NCI-H69 (cell line): ENCODE data around the gene RALGPS1.

ENCODE experiments used
- DNase-seq: peaks from one replicate; lab custom pipeline; 2025; lab: John Stamatoyannopoulos, UW

RALGPS1 gene, protein sequence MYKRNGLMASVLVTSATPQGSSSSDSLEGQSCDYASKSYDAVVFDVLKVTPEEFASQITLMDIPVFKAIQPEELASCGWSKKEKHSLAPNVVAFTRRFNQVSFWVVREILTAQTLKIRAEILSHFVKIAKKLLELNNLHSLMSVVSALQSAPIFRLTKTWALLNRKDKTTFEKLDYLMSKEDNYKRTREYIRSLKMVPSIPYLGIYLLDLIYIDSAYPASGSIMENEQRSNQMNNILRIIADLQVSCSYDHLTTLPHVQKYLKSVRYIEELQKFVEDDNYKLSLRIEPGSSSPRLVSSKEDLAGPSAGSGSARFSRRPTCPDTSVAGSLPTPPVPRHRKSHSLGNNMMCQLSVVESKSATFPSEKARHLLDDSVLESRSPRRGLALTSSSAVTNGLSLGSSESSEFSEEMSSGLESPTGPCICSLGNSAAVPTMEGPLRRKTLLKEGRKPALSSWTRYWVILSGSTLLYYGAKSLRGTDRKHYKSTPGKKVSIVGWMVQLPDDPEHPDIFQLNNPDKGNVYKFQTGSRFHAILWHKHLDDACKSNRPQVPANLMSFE

DNA sequence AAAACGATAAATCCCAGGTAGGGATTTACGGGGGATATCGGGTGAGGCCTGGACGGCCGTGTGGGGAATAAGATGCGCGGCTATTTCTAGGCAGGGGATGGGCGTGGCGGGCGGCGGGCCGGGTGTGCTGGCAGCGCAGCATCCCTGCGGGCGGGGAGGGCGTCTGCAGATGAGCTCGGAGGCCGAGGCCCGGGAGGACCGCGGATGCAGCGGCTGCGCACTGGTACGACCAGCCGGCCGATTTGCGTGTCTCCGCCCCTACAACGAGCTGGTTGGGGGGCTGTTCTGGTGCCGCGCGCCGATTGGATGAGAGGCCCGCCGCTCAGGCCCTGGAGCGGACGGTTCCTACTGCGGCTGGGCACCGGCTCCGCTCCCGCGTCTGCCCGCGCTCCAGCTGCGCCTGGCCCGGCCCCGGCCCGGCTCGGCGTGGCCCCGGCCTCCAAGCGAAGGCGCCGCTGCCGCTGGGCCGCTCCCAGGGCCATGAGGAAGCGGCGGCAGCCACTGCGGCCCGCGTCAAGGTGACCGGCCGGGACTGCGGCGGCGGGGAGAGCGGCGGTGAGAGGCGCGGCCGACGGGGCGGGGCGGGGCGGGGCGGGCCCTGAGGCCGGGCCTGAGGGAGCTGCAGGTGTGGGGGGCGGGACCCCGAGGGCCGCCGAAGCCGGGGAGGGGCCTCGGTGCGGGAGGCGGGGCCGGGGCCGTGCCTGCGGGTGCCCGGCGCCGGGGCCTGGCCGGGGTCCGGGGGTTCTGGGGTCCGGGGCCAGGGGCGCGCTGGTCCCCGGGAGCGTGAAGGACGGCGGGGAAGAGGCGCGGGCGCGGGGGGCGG is at the start of gene RALGPS1:
Gene RALGPS1, plus strand, starts transcription at position 325 of the 823 bp plus-strand sequence. CDS start 47,508 bp downstream, outside the sequence.
- DNase-seq: peak; percentile 99

GRCh38 chr9:126869368-126869767 is 45.2 kb upstream of the RALGPS1 start:
- no peak for DNase-seq

GRCh38 chr9:126872516-126872915 is 42.1 kb upstream of the RALGPS1 start:
- no peak for DNase-seq

DNA sequence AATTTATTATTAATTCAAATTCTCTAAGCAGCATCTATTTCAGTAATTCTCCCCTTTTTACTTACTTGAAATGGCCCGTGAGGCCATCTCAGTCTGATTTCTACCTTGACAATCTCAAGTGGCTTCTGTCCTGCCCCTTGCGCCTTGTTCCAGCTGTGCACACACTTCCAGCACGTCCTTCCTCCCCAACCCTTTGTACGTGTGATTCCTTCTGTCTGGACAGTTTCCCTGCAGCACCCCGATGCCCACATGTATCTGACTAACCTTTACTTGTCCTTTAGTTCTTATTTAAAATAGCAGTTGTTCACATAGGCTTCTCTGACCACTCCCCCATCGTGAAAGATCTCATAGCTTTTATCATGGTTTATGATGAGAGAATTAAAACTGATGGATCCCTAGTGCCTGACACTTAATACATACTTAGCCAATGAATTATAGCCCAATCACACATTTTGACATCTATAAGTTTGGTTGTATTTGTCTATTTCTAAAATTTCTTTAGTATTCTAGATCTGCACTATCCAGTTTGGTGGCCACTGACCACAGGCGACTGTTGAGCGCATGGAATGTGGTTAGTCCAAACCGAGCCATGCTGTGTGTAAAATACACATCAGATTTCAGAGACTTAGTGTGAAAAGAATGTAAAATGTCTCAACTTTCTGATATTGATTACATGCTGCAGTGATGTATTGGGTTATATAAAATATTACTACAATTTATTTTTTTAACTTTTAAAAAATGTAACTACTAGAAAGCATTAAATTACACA is 39.9 kb upstream of the RALGPS1 start:
- DNase-seq: no peak

- DNase-seq: no peak
Measured at GRCh38 chr9:126875756-126876510, 38.6 kb upstream of the RALGPS1 start.

GRCh38 chr9:126876531-126876930 is 38.1 kb upstream of the RALGPS1 start:
- no peak for DNase-seq

GRCh38 chr9:126877418-126877817 is 37.2 kb upstream of the RALGPS1 start:
- DNase-seq: no peak

DNA sequence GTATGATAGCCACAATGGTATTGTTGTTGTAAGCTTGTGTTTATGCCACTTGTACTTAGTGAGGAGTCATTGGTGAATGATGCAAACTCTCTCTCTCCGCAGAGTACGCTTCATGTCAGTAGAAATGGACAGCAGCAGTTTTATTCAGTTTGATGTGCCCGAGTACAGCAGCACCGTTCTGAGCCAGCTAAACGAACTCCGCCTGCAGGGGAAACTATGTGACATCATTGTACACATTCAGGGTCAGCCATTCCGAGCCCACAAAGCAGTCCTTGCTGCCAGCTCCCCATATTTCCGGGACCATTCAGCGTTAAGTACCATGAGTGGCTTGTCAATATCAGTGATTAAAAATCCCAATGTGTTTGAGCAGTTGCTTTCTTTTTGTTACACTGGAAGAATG is 35.3 kb upstream of the RALGPS1 start:
- DNase-seq: no peak

DNA sequence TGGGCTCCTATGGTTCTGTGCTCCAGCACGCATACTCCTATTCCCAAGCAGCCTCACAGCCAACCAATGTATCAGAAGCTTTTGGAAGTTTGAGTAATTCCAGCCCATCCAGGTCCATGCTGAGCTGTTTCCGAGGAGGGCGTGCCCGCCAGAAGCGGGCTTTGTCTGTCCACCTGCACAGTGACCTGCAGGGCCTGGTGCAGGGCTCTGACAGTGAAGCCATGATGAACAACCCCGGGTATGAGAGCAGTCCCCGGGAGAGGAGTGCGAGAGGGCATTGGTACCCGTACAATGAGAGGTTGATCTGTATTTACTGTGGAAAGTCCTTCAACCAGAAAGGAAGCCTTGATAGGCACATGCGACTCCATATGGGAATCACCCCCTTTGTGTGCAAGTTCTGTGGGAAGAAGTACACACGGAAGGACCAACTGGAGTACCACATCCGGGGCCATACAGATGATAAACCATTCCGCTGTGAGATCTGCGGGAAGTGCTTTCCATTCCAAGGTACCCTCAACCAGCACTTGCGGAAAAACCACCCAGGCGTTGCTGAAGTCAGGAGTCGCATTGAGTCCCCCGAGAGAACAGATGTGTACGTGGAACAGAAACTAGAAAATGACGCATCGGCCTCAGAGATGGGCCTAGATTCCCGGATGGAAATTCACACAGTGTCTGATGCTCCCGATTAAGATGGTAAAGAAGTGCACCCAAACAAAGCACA is 34.2 kb upstream of the RALGPS1 start:
- no peak for DNase-seq

DNA sequence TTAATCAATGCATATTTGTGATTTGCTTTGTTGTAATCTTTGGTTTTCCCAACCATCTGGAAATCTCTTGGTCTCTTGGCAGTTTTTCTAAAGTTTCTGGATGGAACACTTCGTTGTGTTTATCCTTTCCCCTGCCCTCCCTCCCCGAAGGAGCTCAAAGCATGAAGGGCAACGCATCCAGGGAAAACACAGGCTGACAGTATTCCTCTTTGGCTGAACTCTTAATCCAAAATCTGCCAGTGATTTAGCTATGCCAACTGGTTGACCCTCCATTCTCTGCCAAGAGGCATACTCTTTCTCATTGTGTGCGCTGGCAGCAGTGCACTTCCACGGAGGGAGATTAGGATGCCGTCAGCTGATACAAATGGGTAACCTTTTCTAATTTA is 33.6 kb upstream of the RALGPS1 start:
- DNase-seq: no peak

GRCh38 chr9:126882746-126883145 is 31.8 kb upstream of the RALGPS1 start:
- DNase-seq: no peak

DNA sequence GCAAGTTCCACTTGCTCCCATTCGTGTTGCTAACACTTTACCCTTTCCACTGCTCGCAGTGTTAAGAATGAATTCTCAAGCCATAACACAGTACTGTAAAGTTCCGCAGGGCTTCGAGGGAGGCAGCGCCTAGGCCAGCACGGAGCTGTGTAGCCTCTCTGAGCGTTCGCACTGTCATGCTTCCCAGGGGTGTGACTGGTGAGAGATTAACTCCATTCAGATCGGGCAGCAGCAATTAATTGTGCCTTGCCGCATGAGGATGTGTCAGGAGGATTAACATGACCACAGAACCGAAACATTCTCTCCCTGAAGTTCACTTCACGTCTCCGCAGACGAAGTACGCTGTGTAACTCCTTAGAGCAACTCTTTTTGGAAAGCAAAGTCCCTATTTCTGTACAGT is 30.9 kb upstream of the RALGPS1 start:
- no peak for DNase-seq

DNA sequence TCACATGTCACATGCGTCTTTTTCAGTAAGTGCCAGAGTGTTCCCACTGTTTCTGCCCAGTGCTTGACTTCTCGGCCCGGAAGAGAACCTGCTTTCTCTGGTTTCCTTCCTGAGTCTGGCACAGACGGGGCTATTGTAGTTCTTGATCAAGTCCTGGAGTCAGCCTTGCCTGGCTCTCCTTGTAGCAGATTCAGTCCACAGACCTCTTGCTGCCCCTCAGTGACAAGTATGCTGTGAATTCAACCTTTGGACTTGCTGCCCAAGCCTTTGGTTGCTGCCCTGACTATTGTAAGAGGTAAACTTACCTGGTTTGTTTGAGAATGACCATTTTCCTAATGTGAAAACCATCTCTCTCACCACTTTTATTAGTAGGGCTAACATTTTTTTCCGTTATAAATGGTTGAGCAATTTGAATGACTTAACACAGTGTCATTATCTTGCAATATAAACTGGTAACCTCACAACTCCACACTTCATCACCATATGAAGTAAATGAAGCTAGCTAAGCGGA is 29.4 kb upstream of the RALGPS1 start:
- no peak for DNase-seq

- no peak for DNase-seq
Measured at GRCh38 chr9:126886034-126886822, 28.4 kb upstream of the RALGPS1 start.

- no peak for DNase-seq
Measured at GRCh38 chr9:126886897-126887296, 27.7 kb upstream of the RALGPS1 start.

GRCh38 chr9:126891676-126892075 is 22.9 kb upstream of the RALGPS1 start:
- no peak for DNase-seq

GRCh38 chr9:126893079-126893478 is 21.5 kb upstream of the RALGPS1 start:
- no peak for DNase-seq

DNA sequence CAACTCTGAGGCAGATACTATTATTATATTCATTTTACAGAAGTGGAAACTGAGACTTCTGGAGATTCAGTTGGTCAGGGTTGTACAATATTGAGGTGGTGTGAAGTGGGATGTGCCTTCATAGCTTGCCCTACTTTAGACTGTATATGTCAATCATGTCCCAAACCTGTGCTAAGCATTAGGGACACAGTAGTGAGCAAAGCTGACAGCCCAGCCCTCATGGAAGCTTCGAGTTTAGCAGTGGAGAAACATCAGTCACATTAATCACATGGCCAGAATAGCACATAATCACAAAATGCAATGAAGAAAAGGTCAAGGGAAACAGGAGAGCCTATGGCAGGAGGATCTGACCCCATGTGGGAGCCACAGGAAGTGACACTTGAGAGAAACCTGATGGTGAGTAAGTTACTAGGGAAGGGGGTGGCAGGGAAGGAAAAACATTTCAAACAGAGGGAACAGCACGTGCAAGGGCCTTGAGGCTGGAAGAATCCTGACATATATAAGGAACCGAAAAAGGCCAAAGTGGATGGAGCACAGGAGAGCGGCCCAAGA is 20.5 kb upstream of the RALGPS1 start:
- no peak for DNase-seq

GRCh38 chr9:126902210-126902609 is 12.4 kb upstream of the RALGPS1 start:
- DNase-seq: peak; percentile 43
